A673 (cell line): ENCODE data around the gene NFILZ.

Experiments used
- CTCF ChIP-seq: fragments of 300-800, 200-600 bp; sonication (generic); conservative IDR thresholded peaks from 2 replicates; pipeline ENCODE4 v1.5.1; 2017; ENCODE audit warnings: low read depth, mild to moderate bottlenecking, antibody characterized with exemption, low read length, moderate library complexity, mixed read lengths
- EZH2 ChIP-seq: fragments of 200-600 bp; sonication (generic); IDR thresholded peaks from 2 replicates; pipeline ENCODE4 v1.6.1; 2017; ENCODE audit warnings: borderline replicate concordance, low read depth, mild to moderate bottlenecking, mixed read lengths, antibody characterized with exemption, low read length; ENCODE audit not compliant: poor library complexity, severe bottlenecking

GRCh38 chr19:8664671-8665057, 34.2 kb downstream of the NFILZ start:
- TF ChIP-seq CTCF (no peak), EZH2 (no peak)
